HEK293 (cell line): ENCODE measurements around the gene EEFSEC.

Experiments used
- CTCF ChIA-PET: fragments of 350-600 bp; formaldehyde crosslinking; extraction: SDS; loops from one replicate; lab custom pipeline; 2021; ENCODE audit warnings: antibody characterized with exemption; lab: Yijun Ruan, JAX
- POLR2A ChIA-PET: fragments of 300-600 bp; formaldehyde crosslinking; extraction: SDS; loops from one replicate; lab custom pipeline; 2020; ENCODE audit warnings: antibody characterized with exemption, inconsistent platforms; lab: Yijun Ruan, JAX
- H3K27ac ChIP-seq: fragments of 200-500 bp; sonication (Bioruptor generic); 2 replicates; pipeline ENCODE4 v1.5.1; 2014; ENCODE audit warnings: low read depth, low read length, control low read depth, inconsistent platforms; ENCODE audit errors: extremely low read depth
- H3K36me3 ChIP-seq, 2 experiments: fragments of 200-500 bp in 1 of 2; sonication (Bioruptor generic) in 1 of 2; 1 replicate in 1 of 2; 2 replicates in 1 of 2; pipeline ENCODE4 v1.5.1; 2014 to 2017; ENCODE audit warnings: inconsistent platforms in 2 of 2, low read length in 2 of 2; ENCODE audit not compliant: control insufficient read depth in 2 of 2, insufficient read depth in 1 of 2
- H3K4me1 ChIP-seq: fragments of 200-500 bp; sonication (Bioruptor generic); 2 replicates; pipeline ENCODE4 v1.5.1; 2014; ENCODE audit warnings: mild to moderate bottlenecking, low read length, inconsistent platforms; ENCODE audit not compliant: control insufficient read depth, insufficient read depth
- H3K4me3 ChIP-seq: 2 replicates; pipeline ENCODE4 v1.5.1; 2011; ENCODE audit warnings: low read depth, mild to moderate bottlenecking, control low read depth, low read length, moderate library complexity
- H3K9me3 ChIP-seq: fragments of 200-500 bp; sonication (Bioruptor generic); 2 replicates; pipeline ENCODE4 v1.5.1; 2014; ENCODE audit warnings: low read depth, low read length, inconsistent platforms; ENCODE audit not compliant: control insufficient read depth, insufficient read depth
- BCL11B ChIP-seq: fragments of 450-650 bp; formaldehyde crosslinking; IDR thresholded peaks from 2 replicates; pipeline ENCODE4 v1.5.1; 2016; ENCODE audit warnings: low read depth, missing biosample characterization, missing genetic modification characterization
- HOXA7 ChIP-seq: sonication (generic); formaldehyde crosslinking; IDR thresholded peaks from 2 replicates; pipeline ENCODE4 v1.8.1; 2022; ENCODE audit warnings: missing genetic modification reagents, borderline replicate concordance
- IKZF3 ChIP-seq: fragments of 450-650 bp; IDR thresholded peaks from 2 replicates; pipeline ENCODE4 v1.5.0; 2018; ENCODE audit warnings: missing biosample characterization, mild to moderate bottlenecking, missing genetic modification characterization, moderate library complexity
- OVOL3 ChIP-seq: fragments of 450-650 bp; formaldehyde crosslinking; IDR thresholded peaks from 2 replicates; pipeline ENCODE4 v1.5.1; 2016; ENCODE audit warnings: missing biosample characterization, missing genetic modification characterization
- PRDM1 ChIP-seq: fragments of 450-650 bp; formaldehyde crosslinking; IDR thresholded peaks from 2 replicates; pipeline ENCODE4; 2016; ENCODE audit warnings: missing biosample characterization, missing genetic modification characterization
- RBAK ChIP-seq: fragments of 450-650 bp; formaldehyde crosslinking; IDR thresholded peaks from 2 replicates; pipeline ENCODE4 v1.5.1; 2016; ENCODE audit warnings: missing biosample characterization, missing genetic modification characterization
- REPIN1 ChIP-seq: fragments of 450-650 bp; formaldehyde crosslinking; IDR thresholded peaks from 2 replicates; pipeline ENCODE4 v1.5.1; 2017; ENCODE audit warnings: missing biosample characterization, missing genetic modification characterization, low read depth
- ZBTB21 ChIP-seq: fragments of 450-650 bp; formaldehyde crosslinking; IDR thresholded peaks from 2 replicates; pipeline ENCODE4 v1.5.1; 2017; ENCODE audit warnings: missing biosample characterization, missing genetic modification characterization
- ZBTB48 ChIP-seq: fragments of 450-650 bp; formaldehyde crosslinking; IDR thresholded peaks from 2 replicates; pipeline ENCODE4 v1.5.1; 2016; ENCODE audit warnings: missing biosample characterization, missing genetic modification characterization
- ZEB2 ChIP-seq: fragments of 450-650 bp; formaldehyde crosslinking; IDR thresholded peaks from 2 replicates; pipeline ENCODE4 v1.5.1; 2016; ENCODE audit warnings: missing biosample characterization, missing genetic modification characterization
- ZNF132 ChIP-seq: fragments of 450-650 bp; formaldehyde crosslinking; IDR thresholded peaks from 2 replicates; pipeline ENCODE4 v1.5.1; 2017; ENCODE audit warnings: missing biosample characterization, missing genetic modification characterization, borderline replicate concordance
- ZNF16 ChIP-seq: fragments of 450-650 bp; formaldehyde crosslinking; IDR thresholded peaks from 2 replicates; pipeline ENCODE4 v1.5.1; 2016; ENCODE audit warnings: low read depth, missing biosample characterization, missing genetic modification characterization
- ZNF214 ChIP-seq: fragments of 450-650 bp; formaldehyde crosslinking; IDR thresholded peaks from 2 replicates; pipeline ENCODE4 v1.5.1; 2017; ENCODE audit warnings: missing biosample characterization, mild to moderate bottlenecking, missing genetic modification characterization, borderline replicate concordance
- ZNF248 ChIP-seq: fragments of 450-650 bp; formaldehyde crosslinking; IDR thresholded peaks from 2 replicates; pipeline ENCODE4 v1.5.1; 2017; ENCODE audit warnings: missing biosample characterization, missing genetic modification characterization
- ZNF629 ChIP-seq: fragments of 450-650 bp; formaldehyde crosslinking; IDR thresholded peaks from 2 replicates; pipeline ENCODE4 v1.5.1; 2017; ENCODE audit warnings: missing biosample characterization, missing genetic modification characterization
- ZNF660 ChIP-seq: fragments of 450-650 bp; IDR thresholded peaks from 2 replicates; pipeline ENCODE4 v1.5.1; 2018; ENCODE audit warnings: missing biosample characterization, mild to moderate bottlenecking, missing genetic modification characterization
- ZNF785 ChIP-seq: fragments of 450-650 bp; formaldehyde crosslinking; IDR thresholded peaks from 2 replicates; pipeline ENCODE4 v1.5.1; 2016; ENCODE audit warnings: missing biosample characterization, missing genetic modification characterization
- TF ChIP-seq, protein P1 (sequence below): fragments of 450-650 bp; formaldehyde crosslinking; IDR thresholded peaks from 2 replicates; pipeline ENCODE4 v1.5.1; 2016; ENCODE audit warnings: missing biosample characterization, missing genetic modification characterization
- TF ChIP-seq, protein P2 (sequence below): fragments of 450-650 bp; formaldehyde crosslinking; IDR thresholded peaks from 2 replicates; pipeline ENCODE4 v1.5.1; 2016; ENCODE audit warnings: missing biosample characterization, missing genetic modification characterization
- TF ChIP-seq, protein P3 (sequence below): fragments of 450-650 bp; formaldehyde crosslinking; IDR thresholded peaks from 2 replicates; pipeline ENCODE4 v1.5.1; 2016; ENCODE audit warnings: missing biosample characterization, missing genetic modification characterization, borderline replicate concordance
- TF ChIP-seq, protein P4 (sequence below): fragments of 450-650 bp; formaldehyde crosslinking; IDR thresholded peaks from 2 replicates; pipeline ENCODE4 v1.5.1; 2016; ENCODE audit warnings: missing biosample characterization, missing genetic modification characterization, low read depth
- TF ChIP-seq, protein P5 (sequence below): fragments of 450-650 bp; formaldehyde crosslinking; conservative IDR thresholded peaks from 2 replicates; pipeline ENCODE4 v1.5.1; 2016; ENCODE audit warnings: low read depth, missing biosample characterization, missing genetic modification characterization

EEFSEC gene

DNA sequence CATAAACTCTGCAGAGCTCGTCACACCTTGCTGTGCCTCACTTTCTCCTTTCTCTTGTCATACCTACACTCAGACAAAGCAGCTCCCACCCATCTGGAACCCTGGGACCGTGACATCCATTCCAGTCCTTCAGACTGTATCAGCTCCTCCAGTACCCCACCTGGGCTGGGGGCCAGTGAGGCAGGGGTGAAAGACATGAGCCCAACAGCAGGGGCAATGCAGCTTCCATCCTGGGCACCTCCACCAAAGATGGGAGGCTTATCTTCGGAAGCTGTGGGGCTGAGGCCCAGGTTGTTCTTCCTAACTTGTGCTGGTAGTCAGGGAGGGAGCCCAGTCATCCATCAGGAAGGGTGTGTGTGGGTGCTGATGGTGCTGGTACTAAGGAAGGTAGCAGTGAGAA is 109.2 kb downstream of the EEFSEC start (continued):
- no peak for TF ChIP-seq REPIN1 (tag by site-specific recombination)
- no peak for TF ChIP-seq RBAK (tag by site-specific recombination)
- TF ChIP-seq, protein P1, sequence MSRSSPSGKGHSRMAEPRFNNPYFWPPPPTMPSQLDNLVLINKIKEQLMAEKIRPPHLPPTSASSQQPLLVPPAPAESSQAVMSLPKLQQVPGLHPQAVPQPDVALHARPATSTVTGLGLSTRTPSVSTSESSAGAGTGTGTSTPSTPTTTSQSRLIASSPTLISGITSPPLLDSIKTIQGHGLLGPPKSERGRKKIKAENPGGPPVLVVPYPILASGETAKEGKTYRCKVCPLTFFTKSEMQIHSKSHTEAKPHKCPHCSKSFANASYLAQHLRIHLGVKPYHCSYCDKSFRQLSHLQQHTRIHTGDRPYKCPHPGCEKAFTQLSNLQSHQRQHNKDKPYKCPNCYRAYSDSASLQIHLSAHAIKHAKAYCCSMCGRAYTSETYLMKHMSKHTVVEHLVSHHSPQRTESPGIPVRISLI (tag by site-specific recombination): no peak
- no peak for TF ChIP-seq ZNF660 (tag by site-specific recombination)
- no peak for TF ChIP-seq HOXA7
- TF ChIP-seq ZNF16 (tag by site-specific recombination): no peak

DNA sequence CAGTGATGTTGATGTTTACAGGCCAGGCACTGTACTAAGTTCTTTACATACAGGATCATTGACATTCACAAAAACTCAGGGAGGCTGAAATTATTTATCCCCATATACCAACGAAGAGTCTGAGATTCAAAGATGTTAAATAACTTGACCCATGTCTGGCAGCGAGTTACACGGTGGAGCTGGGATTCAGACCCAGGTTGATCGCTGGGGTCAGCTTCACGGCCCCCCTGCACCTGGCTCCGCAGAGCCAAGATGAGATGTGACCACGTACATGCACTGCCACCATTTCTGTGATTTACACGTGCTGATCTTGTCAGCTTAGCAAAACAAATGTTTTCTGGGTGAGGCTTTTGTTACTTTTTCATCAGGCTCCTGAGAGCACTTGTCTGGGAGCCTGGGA is 109.8 kb downstream of the EEFSEC start:
- TF ChIP-seq, protein P2, sequence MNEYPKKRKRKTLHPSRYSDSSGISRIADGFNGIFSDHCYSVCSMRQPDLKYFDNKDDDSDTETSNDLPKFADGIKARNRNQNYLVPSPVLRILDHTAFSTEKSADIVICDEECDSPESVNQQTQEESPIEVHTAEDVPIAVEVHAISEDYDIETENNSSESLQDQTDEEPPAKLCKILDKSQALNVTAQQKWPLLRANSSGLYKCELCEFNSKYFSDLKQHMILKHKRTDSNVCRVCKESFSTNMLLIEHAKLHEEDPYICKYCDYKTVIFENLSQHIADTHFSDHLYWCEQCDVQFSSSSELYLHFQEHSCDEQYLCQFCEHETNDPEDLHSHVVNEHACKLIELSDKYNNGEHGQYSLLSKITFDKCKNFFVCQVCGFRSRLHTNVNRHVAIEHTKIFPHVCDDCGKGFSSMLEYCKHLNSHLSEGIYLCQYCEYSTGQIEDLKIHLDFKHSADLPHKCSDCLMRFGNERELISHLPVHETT (tag by site-specific recombination): no peak
- TF ChIP-seq ZBTB21 (tag by site-specific recombination): no peak
- no peak for TF ChIP-seq OVOL3 (tag by site-specific recombination)
- no peak for TF ChIP-seq ZNF248 (tag by site-specific recombination)
- TF ChIP-seq, protein P3, sequence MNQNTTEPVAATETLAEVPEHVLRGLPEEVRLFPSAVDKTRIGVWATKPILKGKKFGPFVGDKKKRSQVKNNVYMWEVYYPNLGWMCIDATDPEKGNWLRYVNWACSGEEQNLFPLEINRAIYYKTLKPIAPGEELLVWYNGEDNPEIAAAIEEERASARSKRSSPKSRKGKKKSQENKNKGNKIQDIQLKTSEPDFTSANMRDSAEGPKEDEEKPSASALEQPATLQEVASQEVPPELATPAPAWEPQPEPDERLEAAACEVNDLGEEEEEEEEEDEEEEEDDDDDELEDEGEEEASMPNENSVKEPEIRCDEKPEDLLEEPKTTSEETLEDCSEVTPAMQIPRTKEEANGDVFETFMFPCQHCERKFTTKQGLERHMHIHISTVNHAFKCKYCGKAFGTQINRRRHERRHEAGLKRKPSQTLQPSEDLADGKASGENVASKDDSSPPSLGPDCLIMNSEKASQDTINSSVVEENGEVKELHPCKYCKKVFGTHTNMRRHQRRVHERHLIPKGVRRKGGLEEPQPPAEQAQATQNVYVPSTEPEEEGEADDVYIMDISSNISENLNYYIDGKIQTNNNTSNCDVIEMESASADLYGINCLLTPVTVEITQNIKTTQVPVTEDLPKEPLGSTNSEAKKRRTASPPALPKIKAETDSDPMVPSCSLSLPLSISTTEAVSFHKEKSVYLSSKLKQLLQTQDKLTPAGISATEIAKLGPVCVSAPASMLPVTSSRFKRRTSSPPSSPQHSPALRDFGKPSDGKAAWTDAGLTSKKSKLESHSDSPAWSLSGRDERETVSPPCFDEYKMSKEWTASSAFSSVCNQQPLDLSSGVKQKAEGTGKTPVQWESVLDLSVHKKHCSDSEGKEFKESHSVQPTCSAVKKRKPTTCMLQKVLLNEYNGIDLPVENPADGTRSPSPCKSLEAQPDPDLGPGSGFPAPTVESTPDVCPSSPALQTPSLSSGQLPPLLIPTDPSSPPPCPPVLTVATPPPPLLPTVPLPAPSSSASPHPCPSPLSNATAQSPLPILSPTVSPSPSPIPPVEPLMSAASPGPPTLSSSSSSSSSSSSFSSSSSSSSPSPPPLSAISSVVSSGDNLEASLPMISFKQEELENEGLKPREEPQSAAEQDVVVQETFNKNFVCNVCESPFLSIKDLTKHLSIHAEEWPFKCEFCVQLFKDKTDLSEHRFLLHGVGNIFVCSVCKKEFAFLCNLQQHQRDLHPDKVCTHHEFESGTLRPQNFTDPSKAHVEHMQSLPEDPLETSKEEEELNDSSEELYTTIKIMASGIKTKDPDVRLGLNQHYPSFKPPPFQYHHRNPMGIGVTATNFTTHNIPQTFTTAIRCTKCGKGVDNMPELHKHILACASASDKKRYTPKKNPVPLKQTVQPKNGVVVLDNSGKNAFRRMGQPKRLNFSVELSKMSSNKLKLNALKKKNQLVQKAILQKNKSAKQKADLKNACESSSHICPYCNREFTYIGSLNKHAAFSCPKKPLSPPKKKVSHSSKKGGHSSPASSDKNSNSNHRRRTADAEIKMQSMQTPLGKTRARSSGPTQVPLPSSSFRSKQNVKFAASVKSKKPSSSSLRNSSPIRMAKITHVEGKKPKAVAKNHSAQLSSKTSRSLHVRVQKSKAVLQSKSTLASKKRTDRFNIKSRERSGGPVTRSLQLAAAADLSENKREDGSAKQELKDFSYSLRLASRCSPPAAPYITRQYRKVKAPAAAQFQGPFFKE (tag by site-specific recombination): no peak
- TF ChIP-seq, protein P4, sequence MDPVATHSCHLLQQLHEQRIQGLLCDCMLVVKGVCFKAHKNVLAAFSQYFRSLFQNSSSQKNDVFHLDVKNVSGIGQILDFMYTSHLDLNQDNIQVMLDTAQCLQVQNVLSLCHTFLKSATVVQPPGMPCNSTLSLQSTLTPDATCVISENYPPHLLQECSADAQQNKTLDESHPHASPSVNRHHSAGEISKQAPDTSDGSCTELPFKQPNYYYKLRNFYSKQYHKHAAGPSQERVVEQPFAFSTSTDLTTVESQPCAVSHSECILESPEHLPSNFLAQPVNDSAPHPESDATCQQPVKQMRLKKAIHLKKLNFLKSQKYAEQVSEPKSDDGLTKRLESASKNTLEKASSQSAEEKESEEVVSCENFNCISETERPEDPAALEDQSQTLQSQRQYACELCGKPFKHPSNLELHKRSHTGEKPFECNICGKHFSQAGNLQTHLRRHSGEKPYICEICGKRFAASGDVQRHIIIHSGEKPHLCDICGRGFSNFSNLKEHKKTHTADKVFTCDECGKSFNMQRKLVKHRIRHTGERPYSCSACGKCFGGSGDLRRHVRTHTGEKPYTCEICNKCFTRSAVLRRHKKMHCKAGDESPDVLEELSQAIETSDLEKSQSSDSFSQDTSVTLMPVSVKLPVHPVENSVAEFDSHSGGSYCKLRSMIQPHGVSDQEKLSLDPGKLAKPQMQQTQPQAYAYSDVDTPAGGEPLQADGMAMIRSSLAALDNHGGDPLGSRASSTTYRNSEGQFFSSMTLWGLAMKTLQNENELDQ (tag by site-specific recombination): no peak
- no peak for TF ChIP-seq ZNF785 (tag by site-specific recombination)
- TF ChIP-seq ZNF629 (tag by site-specific recombination): no peak
- no peak for TF ChIP-seq ZNF214 (tag by site-specific recombination)
- no peak for TF ChIP-seq ZEB2 (tag by site-specific recombination)
- no peak for TF ChIP-seq ZNF132
- no peak for TF ChIP-seq PRDM1
- TF ChIP-seq, protein P5, sequence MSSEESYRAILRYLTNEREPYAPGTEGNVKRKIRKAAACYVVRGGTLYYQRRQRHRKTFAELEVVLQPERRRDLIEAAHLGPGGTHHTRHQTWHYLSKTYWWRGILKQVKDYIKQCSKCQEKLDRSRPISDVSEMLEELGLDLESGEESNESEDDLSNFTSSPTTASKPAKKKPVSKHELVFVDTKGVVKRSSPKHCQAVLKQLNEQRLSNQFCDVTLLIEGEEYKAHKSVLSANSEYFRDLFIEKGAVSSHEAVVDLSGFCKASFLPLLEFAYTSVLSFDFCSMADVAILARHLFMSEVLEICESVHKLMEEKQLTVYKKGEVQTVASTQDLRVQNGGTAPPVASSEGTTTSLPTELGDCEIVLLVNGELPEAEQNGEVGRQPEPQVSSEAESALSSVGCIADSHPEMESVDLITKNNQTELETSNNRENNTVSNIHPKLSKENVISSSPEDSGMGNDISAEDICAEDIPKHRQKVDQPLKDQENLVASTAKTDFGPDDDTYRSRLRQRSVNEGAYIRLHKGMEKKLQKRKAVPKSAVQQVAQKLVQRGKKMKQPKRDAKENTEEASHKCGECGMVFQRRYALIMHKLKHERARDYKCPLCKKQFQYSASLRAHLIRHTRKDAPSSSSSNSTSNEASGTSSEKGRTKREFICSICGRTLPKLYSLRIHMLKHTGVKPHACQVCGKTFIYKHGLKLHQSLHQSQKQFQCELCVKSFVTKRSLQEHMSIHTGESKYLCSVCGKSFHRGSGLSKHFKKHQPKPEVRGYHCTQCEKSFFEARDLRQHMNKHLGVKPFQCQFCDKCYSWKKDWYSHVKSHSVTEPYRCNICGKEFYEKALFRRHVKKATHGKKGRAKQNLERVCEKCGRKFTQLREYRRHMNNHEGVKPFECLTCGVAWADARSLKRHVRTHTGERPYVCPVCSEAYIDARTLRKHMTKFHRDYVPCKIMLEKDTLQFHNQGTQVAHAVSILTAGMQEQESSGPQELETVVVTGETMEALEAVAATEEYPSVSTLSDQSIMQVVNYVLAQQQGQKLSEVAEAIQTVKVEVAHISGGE (tag by site-specific recombination): no peak
- no peak for TF ChIP-seq RBAK (tag by site-specific recombination)
- no peak for TF ChIP-seq IKZF3
- no peak for TF ChIP-seq BCL11B (tag by site-specific recombination)
- TF ChIP-seq ZBTB48 (tag by site-specific recombination): no peak
- no peak for TF ChIP-seq HOXA7
- H3K4me3 ChIP-seq: no peak overlapping the region
- H3K9me3 ChIP-seq: no peaks in the 10 kb centered on the region
- no peak overlapping the region for H3K27ac ChIP-seq
- peaks cover 0 to 14% of the 10 kb centered on the region in 2 experiments; a peak in 1 of 3 replicates for H3K36me3 ChIP-seq
- POLR2A ChIA-PET: no interaction called here
- peaks cover 7% of the 10 kb centered on the region; the same call in 1 of the 2 replicates for H3K4me1 ChIP-seq
- CTCF ChIA-PET: no interaction called here
